Measurements from ENCODE around the gene SIRT1. TPM values are rescaled to one million over a fixed set of nuclear protein-coding genes. Genes with fewer than 3 reads are reported as not detected.
"Not testable (repeated sequence)": the region's sequence is repeated elsewhere in the genome, so short reads cannot be mapped to it uniquely, and the experiment has no call there.

The SIRT1 gene
- 5.5 TPM for total RNA-seq

GRCh38 chr10:67884313-67884841 lies at the start of gene SIRT1:
TSS of gene SIRT1 (plus strand) at chr10:67884656. CDS start at chr10:67884722, 66 bp downstream.
- ATAC-seq (peak; percentile 90), DNase-seq (ENCODE audit: low spot score) (peak; percentile 99)

- DNase-seq (ENCODE audit: low spot score); ATAC-seq: not testable (repeated sequence)
Observed at GRCh38 chr10:67835541-67836394, 48.7 kb upstream of the SIRT1 start.

GRCh38 chr10:67836488-67836887 lies 48.0 kb upstream of the SIRT1 start:
- DNase-seq (ENCODE audit: low spot score) = no peak
- no peak for ATAC-seq

GRCh38 chr10:67836972-67837371 lies 47.5 kb upstream of the SIRT1 start:
- no peak for DNase-seq (ENCODE audit: low spot score)
- ATAC-seq = no peak

DNA sequence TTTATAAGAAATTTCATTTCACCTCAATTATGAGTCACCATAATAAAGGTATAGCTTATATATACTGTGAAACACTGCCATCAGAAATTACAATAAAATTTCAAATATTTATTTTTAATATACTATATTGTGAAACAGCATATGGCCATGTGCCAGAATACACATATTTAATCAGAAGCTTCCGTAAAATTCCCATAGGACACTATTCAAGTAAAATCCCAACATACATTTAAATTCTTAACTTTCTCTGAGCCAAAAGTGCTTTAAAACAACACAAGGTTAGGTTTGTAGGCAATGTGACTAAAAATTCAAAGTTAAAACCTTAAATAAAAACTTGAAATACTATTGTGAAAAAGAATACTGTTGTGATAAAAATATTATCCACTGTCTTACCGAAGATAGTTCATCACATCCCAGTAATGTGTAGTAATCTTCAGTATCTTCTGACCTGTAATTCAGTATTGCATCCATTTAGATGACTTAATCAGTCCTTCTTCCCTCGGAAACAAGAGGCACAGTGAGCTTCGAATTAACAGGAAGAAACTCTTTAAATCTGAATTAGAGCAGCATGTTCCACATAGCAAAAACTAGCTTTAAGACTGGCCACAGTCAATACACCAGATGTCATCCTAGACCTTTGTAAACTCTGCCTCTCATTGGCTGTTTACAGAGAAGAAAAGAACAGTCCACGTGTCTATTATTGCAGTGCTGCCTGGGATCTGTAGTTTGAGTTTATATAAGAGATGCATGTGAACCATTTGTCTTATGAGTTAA lies 46.7 kb upstream of the SIRT1 start, which contains the start of gene DNAJC12:
Gene DNAJC12 (minus strand): TSS at position 648 of the 774 bp plus-strand sequence. CDS start 177 bp downstream, at position 471.
- DNase-seq (ENCODE audit: low spot score) (no peak), ATAC-seq (peak; percentile 98)

- DNase-seq (ENCODE audit: low spot score); ATAC-seq: not testable (repeated sequence)
Observed at GRCh38 chr10:67839511-67839910, 44.9 kb upstream of the SIRT1 start.

DNA sequence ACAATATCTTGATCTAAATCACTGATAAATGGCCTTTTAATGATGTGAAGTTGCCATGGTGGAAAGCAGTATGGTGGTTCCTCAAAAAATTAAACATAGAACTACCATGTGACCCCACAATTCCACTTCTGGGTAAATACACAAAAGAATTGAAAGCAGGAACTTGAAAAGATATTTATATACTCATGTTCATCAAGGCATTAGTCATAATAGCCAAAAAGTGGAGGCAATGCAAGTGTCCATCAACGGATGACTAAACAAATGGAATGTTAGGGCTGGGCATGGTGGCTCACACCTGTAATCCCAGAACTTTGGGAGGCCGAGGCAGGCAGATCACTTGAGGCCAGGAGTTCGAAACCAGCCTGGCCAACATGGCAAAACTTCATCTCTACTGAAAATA lies 44.5 kb upstream of the SIRT1 start:
- ATAC-seq (no peak), DNase-seq (ENCODE audit: low spot score) (no peak)

- no peak for ATAC-seq
- DNase-seq (ENCODE audit: low spot score) = no peak
Observed at GRCh38 chr10:67841737-67842136, 42.7 kb upstream of the SIRT1 start.

DNA sequence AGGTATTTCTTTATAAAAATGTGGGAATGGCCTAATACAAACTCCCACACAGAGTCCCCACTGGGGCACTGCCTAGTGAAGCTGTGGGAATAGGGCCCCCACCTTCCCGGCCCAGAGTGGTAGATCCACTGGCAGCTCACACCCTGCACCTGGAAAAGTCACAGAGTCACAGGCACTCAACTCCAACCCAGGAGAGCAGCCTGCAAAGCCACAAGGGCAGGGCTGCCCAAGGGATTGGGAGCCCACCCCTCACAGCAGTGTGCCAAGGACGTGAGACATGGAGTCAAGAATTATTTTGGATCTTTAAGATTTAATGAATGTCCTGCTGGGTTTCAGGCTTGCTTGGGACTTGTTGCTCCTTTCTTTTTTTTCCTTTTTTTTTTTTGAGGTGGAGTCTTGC lies 41.2 kb upstream of the SIRT1 start:
- ATAC-seq = no peak
- no peak for DNase-seq (ENCODE audit: low spot score)

DNA sequence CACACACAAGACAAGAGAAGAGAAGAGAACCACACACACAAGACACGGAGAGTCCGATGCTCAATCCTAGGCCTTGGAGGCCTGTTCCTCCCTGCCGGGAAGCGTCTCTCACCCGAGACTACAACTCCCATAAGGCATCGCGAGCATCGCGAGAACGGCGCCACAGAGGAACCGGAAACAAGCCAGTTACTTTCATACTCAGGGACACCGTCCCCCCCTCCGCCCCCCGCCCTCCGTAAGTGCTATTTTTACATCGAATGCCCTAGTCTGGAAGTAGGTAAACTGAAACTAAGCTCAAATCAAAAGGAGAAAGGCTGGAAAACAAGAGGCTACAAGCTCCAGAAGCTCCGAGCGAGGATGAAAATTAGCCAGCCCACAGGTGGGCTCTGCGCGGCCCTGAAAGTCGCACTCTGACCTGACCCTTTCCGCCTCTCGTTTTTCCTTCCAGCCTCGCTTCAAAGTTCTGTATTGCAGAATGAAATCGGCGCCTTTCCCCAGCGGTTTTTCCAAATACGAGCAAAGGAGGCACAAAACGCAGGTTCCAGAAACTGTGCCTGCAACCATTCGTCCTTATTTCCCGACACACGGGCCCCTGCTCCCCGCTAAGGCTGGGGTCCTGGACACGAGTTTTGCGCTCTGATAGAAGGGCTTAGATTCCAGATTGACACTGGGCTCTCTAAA lies 35.0 kb upstream of the SIRT1 start:
- DNase-seq (ENCODE audit: low spot score) (peak; percentile 98), ATAC-seq (peak; percentile 98)

GRCh38 chr10:67851186-67851585 lies 33.3 kb upstream of the SIRT1 start:
- DNase-seq (ENCODE audit: low spot score) = no peak
- ATAC-seq = no peak

GRCh38 chr10:67852761-67853160 lies 31.7 kb upstream of the SIRT1 start:
- DNase-seq (ENCODE audit: low spot score) = no peak
- ATAC-seq = no peak

DNA sequence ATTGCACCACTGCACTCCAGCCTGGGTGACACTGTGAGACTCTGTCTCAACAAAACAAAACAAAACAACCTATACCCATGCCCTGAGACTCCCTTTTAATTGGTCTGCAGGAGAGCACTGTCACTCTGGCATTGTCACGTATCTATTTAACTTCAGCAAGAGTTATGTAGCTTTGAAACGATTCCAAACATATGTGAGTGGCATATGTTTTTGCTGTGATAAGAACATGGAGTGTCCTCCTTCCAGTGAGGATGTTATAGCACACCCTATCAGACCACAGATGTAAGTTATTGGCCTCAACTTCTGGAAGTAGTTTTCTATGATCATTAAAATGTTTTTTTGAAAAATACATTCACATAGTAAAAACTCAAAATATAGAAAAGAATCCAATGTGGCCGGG lies 30.9 kb upstream of the SIRT1 start:
- no peak for ATAC-seq
- DNase-seq (ENCODE audit: low spot score) = no peak

GRCh38 chr10:67858971-67859370 lies 25.5 kb upstream of the SIRT1 start:
- ATAC-seq (no peak), DNase-seq (ENCODE audit: low spot score) (no peak)

GRCh38 chr10:67861750-67862432 lies 22.6 kb upstream of the SIRT1 start:
- no peak for ATAC-seq

GRCh38 chr10:67863094-67863493 lies 21.4 kb upstream of the SIRT1 start:
- ATAC-seq (no peak), DNase-seq (ENCODE audit: low spot score) (no peak)

More at GRCh38 chr10:67861750-67862432, 22.6 kb upstream of the SIRT1 start:
- no peak for DNase-seq (ENCODE audit: low spot score)

- DNase-seq (ENCODE audit: low spot score) (no peak), ATAC-seq (no peak)
Observed at GRCh38 chr10:67864607-67865371, 19.7 kb upstream of the SIRT1 start.

- DNase-seq (ENCODE audit: low spot score) (no peak), ATAC-seq (no peak)
Observed at GRCh38 chr10:67868132-67868531, 16.3 kb upstream of the SIRT1 start.

DNA sequence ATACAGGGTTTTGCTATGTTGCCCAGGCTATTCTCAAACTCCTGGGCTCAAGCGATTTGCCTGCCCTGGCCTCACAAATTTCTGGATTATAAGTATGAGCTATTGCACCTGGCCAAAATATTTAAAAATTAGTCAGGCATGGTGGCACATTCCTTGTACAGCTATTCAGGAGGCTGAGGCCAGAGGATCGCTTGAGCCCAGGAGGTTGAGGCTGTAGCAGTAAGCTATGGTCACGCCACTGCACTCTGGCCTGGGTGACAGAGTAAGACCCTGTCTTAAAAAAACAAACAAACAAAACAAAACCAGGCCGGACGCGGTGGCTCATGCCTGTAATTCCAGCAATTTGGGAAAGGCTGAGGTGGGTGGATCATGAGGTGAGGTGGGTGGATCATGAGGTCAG lies 14.5 kb upstream of the SIRT1 start:
- ATAC-seq (no peak), DNase-seq (ENCODE audit: low spot score) (no peak)

Measured in left lobe of liver (tissue), 2 donors.